ENCODE measurements around the gene SIGLEC1.

- TF ChIP-seq POLR2A (IDR thresholded peaks at IDR 0.05) (no peak), CTCF (IDR thresholded peaks at IDR 0.05) (no peak)
These were observed at the start of gene SIGLEC1 for GRCh38 chr20:3712279-3712873.
